Adipocyte (in vitro differentiated cells): Measurements from ENCODE around the gene LRRN2.

Source experiments
- DNase-seq: peaks from one replicate; pipeline ENCODE4 v3.0.0-alpha.2; 2015; ENCODE audit warnings: low read depth
- H3K27me3 ChIP-seq: replicated peaks from 2 replicates; pipeline ENCODE4 v1.7.0; 2013; ENCODE audit warnings: mild to moderate bottlenecking, low read length, moderate library complexity; ENCODE audit not compliant: control insufficient read depth, insufficient read depth
- H3K36me3 ChIP-seq: 2 replicates; pipeline ENCODE4 v1.7.0; 2013; ENCODE audit warnings: low read length, mild to moderate bottlenecking, moderate library complexity; ENCODE audit not compliant: control insufficient read depth, insufficient read depth, severe bottlenecking
- H3K4me1 ChIP-seq: 2 replicates; pipeline ENCODE4 v1.7.0; 2013; ENCODE audit warnings: mild to moderate bottlenecking, low read length, moderate library complexity; ENCODE audit not compliant: control insufficient read depth, insufficient read depth
- H3K4me3 ChIP-seq: 2 replicates; pipeline ENCODE4 v1.7.0; 2013; ENCODE audit warnings: mild to moderate bottlenecking, low read length, moderate library complexity
- H3K9ac ChIP-seq: 2 replicates; pipeline ENCODE4 v1.7.0; 2013; ENCODE audit warnings: mild to moderate bottlenecking, low read length, moderate library complexity
- H3K9me3 ChIP-seq: 2 replicates; pipeline ENCODE4 v1.7.0; 2013; ENCODE audit warnings: mild to moderate bottlenecking, low read length, moderate library complexity; ENCODE audit not compliant: control insufficient read depth

Gene LRRN2

DNA sequence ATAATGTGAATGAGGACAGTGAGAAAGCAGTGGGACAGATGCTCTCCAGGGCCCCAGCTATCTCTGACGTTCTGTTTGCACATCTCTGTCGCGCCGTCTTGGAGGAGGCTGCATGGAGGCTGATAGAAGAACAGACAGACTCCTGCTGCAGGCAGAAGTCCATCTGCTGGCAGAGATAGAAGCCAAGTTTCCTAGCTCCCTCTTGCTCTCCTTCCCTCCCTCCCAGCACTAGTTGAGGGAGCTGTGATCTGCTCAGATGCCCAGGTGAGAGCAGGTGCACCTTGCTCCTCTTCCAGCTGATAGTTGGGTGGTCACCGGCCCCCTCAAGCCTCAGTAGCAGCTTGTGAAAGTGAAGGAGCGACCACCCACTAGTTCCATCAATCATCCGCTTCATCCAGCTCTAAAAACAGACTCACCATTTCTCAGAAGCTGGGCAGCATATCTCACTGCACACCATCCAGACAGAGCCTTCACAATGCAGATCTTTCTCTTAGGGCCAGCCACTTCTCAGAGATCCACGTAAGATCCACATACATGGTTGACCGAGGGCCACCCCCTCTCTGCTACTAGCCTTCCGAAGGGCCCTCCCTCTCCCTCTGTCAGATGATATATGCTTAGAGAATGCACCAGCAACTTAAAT is 12.9 kb downstream of the LRRN2 start:
- Histone ChIP-seq H3K9me3 (peaks cover 2% of the 10 kb centered on the region), H3K4me1 (peaks cover 12% of the 10 kb centered on the region), H3K4me3 (no peak overlapping the region), H3K27me3 (peaks cover 55% of the 10 kb centered on the region), H3K9ac (no peak overlapping the region), H3K36me3 (no peaks in the 10 kb centered on the region)
- no peak for DNase-seq

DNA sequence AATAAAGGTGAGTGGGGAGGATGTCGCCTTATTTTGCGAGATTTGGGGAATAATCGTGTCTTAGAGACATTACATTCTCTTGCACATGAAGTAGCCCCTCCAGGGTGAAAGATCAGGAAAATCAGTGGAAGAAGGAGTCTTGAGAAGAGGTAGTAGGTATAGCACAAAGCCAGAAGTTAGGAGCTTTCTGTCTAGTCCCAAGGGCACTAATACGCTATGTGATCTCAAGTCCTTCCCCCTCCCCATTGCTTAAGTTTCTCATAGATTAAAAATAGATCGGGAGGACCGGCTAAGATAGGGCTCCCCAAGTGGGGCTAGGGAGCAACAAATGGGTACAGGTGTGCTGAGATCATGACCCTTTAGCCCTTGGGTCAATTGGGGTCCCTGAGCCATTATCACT is 13.5 kb downstream of the LRRN2 start:
- H3K9me3 ChIP-seq: peaks cover 8% of the 10 kb centered on the region
- no peak overlapping the region for H3K9ac ChIP-seq
- no peak overlapping the region for H3K4me3 ChIP-seq
- H3K36me3 ChIP-seq: no peaks in the 10 kb centered on the region
- peaks cover 54% of the 10 kb centered on the region for H3K27me3 ChIP-seq
- peaks cover 12% of the 10 kb centered on the region for H3K4me1 ChIP-seq
- DNase-seq: no peak

DNA sequence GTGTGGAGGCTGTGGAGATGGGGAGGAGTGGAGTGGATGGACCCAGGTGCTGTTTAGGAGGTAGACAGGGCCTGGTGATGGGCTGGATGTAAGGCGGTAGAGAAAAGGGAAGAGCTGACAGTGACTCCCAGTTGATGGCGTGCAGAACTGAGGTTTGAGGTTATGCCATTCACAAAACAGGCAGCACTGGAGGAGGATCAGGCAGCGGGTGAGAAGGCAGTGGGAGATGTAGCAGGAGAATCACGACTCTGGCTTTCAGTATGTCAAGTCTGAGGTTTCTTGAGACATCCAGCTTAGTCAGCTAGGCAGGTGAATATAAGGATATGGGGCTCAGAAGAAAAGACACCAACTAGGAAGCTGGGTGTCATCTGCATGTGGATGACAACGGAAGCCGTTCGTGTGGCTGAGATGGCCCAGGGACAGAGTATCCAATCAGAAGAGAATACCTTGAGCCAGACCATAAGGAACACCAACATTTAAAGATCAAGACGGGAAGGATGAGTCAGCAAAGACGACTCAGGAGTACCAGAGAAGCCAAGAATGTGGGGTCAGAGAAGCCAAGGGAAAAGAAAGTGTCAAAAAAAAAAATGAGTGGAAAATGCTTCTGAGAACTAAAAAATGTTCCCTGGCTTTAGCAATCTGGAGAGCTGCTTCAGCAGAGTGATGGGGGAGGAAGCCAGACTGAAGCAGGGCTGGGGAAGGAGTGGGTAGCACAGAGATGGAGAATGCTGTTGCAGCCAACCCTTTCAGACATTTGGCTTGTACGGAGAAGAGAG is 15.2 kb downstream of the LRRN2 start:
- Histone ChIP-seq H3K36me3 (no peaks in the 10 kb centered on the region), H3K27me3 (peaks cover 46% of the 10 kb centered on the region), H3K9ac (no peak overlapping the region), H3K4me1 (peaks cover 12% of the 10 kb centered on the region), H3K4me3 (no peak overlapping the region), H3K9me3 (peaks cover 10% of the 10 kb centered on the region)
- peak; percentile 45 for DNase-seq

DNA sequence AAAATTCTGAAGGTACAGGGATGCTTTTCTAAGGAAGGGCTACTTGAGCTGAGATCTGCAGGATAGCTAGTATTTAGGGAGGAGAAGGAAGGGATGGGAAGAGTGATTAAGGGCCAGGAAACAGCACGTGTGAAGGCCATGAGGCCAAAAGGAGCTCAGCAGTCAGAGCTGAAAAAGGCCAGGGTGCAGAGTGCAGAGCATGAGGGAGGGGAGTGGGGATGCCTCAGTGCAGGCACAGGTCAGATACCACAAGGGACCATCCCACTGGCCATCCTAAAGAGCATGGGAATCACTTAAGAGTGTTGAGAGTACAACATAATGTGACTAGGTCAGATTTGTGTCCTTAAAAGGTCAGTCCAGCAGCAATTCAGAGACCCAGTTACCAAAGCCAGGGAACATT is 16.0 kb downstream of the LRRN2 start:
- Histone ChIP-seq H3K36me3 (no peaks in the 10 kb centered on the region), H3K9me3 (peaks cover 10% of the 10 kb centered on the region), H3K4me1 (peaks cover 12% of the 10 kb centered on the region), H3K9ac (no peak overlapping the region), H3K4me3 (no peak overlapping the region), H3K27me3 (peaks cover 45% of the 10 kb centered on the region)
- no peak for DNase-seq

DNA sequence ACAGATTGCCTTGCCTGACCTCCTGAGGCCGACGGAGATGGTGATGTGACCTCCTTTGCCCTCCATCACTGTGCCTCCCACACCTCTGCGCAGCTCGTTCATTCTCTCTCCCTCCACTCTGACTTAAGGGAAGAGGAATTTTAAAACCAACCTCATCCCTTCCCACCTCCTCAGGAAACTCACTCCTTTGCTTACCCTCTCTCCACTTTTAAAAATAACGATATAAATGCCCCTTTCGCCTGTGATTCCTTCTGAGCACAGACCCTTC is 21.2 kb downstream of the LRRN2 start:
- H3K9ac ChIP-seq: no peak overlapping the region
- peaks cover 60% of the 10 kb centered on the region for H3K27me3 ChIP-seq
- H3K36me3 ChIP-seq: no peaks in the 10 kb centered on the region
- H3K4me3 ChIP-seq: no peak overlapping the region
- DNase-seq: no peak
- no peaks in the 10 kb centered on the region for H3K4me1 ChIP-seq
- H3K9me3 ChIP-seq: peaks cover 10% of the 10 kb centered on the region

DNA sequence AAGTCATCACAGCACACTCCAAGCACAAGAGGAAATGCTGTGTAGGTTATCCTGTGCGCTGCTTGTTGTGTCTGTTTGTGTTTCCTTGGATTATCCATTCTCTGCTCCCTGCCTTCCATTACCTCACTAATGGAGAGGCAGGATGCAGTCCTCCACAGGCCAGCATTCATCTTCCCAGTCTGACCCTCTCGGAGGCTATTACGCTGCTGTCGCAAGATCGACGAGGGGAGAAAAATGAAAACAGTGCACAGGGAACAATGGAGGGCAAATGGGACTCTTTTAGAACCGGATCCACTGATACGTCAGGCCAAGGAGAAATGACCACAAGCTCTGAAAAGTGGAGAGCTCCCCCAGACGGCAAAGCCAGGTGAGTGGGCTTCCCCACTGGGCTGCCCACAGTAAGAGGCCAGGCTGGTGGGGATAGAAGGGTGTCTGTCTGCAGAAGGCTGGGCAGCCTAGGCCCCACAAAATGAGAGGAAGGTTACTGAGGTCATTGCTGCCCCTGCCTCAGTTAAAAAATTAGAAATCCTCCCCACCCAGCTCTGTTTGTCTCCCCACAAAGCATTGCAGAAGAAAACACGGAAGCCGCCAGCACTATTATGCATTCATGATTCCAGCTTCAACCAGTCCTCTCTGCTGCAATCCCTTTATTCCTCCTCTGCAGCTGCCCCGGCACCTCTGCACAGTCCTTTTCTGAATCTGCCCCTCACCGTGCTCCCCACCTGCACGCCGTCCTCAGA is 21.7 kb downstream of the LRRN2 start:
- H3K4me1 ChIP-seq: no peaks in the 10 kb centered on the region
- no peaks in the 10 kb centered on the region for H3K36me3 ChIP-seq
- peaks cover 10% of the 10 kb centered on the region for H3K9me3 ChIP-seq
- H3K4me3 ChIP-seq: no peak overlapping the region
- peaks cover 61% of the 10 kb centered on the region for H3K27me3 ChIP-seq
- no peak for DNase-seq
- no peak overlapping the region for H3K9ac ChIP-seq

DNA sequence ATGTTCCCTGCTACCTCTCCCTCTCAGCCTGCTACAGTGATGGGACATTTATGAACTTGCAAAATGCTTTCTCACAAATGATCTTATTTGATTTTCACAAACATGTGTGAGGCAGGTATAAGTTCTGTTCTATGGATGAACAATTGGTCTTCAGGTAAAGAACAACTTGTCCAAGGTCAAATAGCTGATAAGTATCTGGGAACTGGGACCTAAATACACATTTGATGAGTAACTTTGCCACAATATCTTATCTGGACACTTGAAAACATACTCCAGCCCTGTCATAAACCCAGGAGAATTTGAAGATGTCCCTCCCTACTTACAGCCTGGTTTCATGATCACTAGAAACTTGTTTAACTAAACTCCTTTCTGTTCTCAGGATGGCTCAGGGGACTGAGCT is 23.0 kb downstream of the LRRN2 start:
- Histone ChIP-seq H3K36me3 (no peaks in the 10 kb centered on the region), H3K9me3 (peaks cover 7% of the 10 kb centered on the region), H3K4me3 (no peak overlapping the region), H3K4me1 (no peaks in the 10 kb centered on the region), H3K27me3 (peaks cover 65% of the 10 kb centered on the region), H3K9ac (no peak overlapping the region)
- no peak for DNase-seq

DNA sequence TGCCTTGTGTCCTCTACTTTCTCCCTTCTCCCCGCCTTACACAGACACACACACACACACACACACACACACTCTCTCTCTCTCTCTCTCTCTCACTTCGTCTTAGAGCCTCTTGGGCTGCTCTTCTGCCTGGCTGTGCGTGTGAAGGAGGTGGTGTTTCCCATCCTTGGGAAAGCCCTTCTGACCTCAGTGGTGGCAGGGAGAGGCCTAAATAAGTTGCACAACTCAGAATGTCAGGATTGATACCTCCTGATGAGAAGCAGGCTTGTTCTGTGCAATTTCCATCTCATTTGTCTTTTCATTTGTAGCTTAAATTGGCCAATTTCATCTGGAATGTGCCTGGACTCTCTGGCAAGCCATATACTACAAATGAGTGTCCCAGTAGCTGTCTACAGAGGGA is 25.0 kb downstream of the LRRN2 start:
- no peak overlapping the region for H3K9ac ChIP-seq
- H3K9me3 ChIP-seq: no peaks in the 10 kb centered on the region
- H3K4me1 ChIP-seq: no peaks in the 10 kb centered on the region
- no peaks in the 10 kb centered on the region for H3K36me3 ChIP-seq
- H3K27me3 ChIP-seq: peaks cover 60% of the 10 kb centered on the region
- no peak overlapping the region for H3K4me3 ChIP-seq
- peak; percentile 86 for DNase-seq

DNA sequence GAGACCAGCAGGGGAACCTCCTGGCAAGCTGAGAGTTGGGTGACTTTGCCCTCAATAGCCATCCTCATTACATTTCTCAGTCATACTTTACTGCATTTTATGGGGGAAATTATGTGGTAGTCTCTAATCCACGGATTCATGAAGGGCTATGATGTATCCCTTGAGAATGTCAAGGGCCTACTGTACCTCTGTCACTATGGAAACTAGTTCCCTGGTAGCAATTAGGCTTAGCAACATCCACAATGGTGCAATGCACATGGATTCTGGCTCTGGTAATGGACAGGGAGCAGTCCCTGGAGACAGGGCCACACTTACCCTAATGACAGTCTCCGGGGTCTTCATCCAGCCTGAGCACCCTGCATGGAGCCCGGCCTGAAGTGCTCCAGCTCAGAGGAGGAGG is 26.5 kb downstream of the LRRN2 start:
- no peak overlapping the region for H3K9ac ChIP-seq
- DNase-seq: peak; percentile 10
- H3K4me1 ChIP-seq: no peaks in the 10 kb centered on the region
- H3K9me3 ChIP-seq: no peaks in the 10 kb centered on the region
- peaks cover 60% of the 10 kb centered on the region for H3K27me3 ChIP-seq
- no peaks in the 10 kb centered on the region for H3K36me3 ChIP-seq
- H3K4me3 ChIP-seq: no peak overlapping the region

DNA sequence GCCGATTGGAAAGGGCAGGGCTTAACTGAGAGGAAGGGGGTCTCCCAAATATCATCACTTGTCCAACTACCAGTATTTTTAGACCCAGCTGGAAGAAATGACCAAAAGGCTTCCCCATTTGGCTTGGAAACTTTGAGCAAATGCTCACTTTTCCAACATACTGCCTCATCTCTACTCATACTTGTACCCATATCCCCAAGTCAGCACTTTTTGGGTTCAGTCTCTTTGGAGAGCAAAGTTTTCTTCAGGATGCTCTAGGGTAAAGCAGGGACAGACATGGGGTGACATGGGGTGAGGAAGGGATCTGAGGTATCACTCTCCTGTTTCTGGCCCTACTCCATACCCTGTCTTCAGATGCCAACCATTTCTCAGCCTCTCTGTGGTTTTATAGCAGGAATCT is 27.2 kb downstream of the LRRN2 start:
- Histone ChIP-seq H3K9me3 (no peaks in the 10 kb centered on the region), H3K4me3 (no peak overlapping the region), H3K4me1 (no peaks in the 10 kb centered on the region), H3K27me3 (peaks cover 60% of the 10 kb centered on the region), H3K9ac (no peak overlapping the region), H3K36me3 (no peaks in the 10 kb centered on the region)
- no peak for DNase-seq

DNA sequence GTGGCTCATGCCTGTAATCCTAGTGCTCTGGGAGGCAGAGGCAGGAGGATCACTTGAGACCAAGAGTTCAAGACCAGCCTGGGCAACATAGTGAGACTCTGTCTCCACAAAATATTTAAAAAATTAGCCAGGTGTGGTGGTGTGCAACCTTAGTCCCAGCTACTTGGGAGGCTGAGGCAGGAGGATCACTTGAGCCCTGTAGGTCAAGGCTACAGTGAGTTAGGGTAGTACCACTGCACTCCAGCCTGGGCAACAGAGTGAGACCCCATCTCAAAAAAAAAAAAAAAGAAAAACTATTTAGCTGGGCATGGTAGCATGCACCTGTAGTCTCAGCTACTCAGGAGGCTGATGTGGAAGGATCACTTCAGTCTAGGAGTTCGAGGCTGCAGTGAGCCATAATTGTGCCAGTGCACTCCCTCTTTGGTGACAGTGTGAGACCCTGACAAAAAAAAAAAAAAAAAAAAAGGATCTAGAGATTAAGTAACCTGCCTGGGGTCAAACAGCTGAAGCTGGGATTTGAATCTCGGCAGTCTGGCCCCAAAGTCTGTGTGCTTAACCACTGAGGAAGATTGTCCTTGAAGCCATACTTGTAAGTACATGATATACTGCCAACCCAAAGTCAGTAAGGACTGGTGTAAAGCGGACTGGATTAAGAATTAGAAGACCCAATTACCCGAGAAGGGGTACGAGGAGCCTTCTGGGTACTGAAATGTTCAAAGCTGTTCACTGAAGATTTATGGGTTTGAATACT is 31.8 kb downstream of the LRRN2 start:
- DNase-seq: no peak
- H3K36me3 ChIP-seq: no peaks in the 10 kb centered on the region
- no peaks in the 10 kb centered on the region for H3K4me1 ChIP-seq
- no peaks in the 10 kb centered on the region for H3K9me3 ChIP-seq
- H3K27me3 ChIP-seq: peaks cover 68% of the 10 kb centered on the region
- no peak overlapping the region for H3K9ac ChIP-seq
- no peak overlapping the region for H3K4me3 ChIP-seq
